GM21360 (cell line): Measurements from ENCODE around the gene TTF2.
"Not testable (repeated sequence)": the region's sequence is repeated elsewhere in the genome, so short reads cannot be mapped to it uniquely, and the experiment has no call there.

Experiments
- ATAC-seq: cut with Tn5 transposase; IDR thresholded peaks from one replicate; pipeline ENCODE4 v1.9.1; 2021; ENCODE audit warnings: mild to moderate bottlenecking, moderate library complexity; ENCODE audit not compliant: unreplicated experiment

TTF2 gene

GRCh38 chr1:117119144-117119543, 59.0 kb downstream of the TTF2 start:
- not testable (repeated sequence) for ATAC-seq

GRCh38 chr1:117120774-117121588, 60.9 kb downstream of the TTF2 start:
- peak; percentile 16 for ATAC-seq

- ATAC-seq, result peak; percentile 89
Observed at GRCh38 chr1:117121589-117122329, 61.6 kb downstream of the TTF2 start, which contains the start of gene TRIM45. TRIM45 (minus strand) TSS chr1:117121749; CDS start chr1:117121201, 548 bp downstream.

- ATAC-seq, result no peak
Observed at GRCh38 chr1:117122330-117123025, 62.4 kb downstream of the TTF2 start.

- no peak for ATAC-seq
Observed at GRCh38 chr1:117123274-117123673, 63.1 kb downstream of the TTF2 start.

- ATAC-seq, result no peak
Observed at GRCh38 chr1:117124661-117125060, 64.5 kb downstream of the TTF2 start.

- no peak for ATAC-seq
Observed at GRCh38 chr1:117127795-117128194, 67.7 kb downstream of the TTF2 start.

- ATAC-seq, result no peak
Observed at GRCh38 chr1:117128323-117129079, 68.4 kb downstream of the TTF2 start.

GRCh38 chr1:117130526-117130925, 70.4 kb downstream of the TTF2 start:
- ATAC-seq, result no peak

- no peak for ATAC-seq
Observed at GRCh38 chr1:117135329-117135728, 75.2 kb downstream of the TTF2 start.

GRCh38 chr1:117136749-117137148, 76.6 kb downstream of the TTF2 start:
- no peak for ATAC-seq

- ATAC-seq, result no peak
Observed at GRCh38 chr1:117137281-117137855, 77.2 kb downstream of the TTF2 start.

- no peak for ATAC-seq
Observed at GRCh38 chr1:117138106-117138505, 78.0 kb downstream of the TTF2 start.

GRCh38 chr1:117138561-117138960, 78.4 kb downstream of the TTF2 start:
- no peak for ATAC-seq

- no peak for ATAC-seq
Observed at GRCh38 chr1:117142200-117142599, 82.1 kb downstream of the TTF2 start.

GRCh38 chr1:117143172-117143571, 83.0 kb downstream of the TTF2 start:
- no peak for ATAC-seq

- ATAC-seq, result no peak
Observed at GRCh38 chr1:117143871-117144270, 83.7 kb downstream of the TTF2 start.

- ATAC-seq, result no peak
Observed at GRCh38 chr1:117146072-117146471, 85.9 kb downstream of the TTF2 start.

- no peak for ATAC-seq
Observed at GRCh38 chr1:117146575-117147340, 86.6 kb downstream of the TTF2 start.
